HCT116 (cell line): ENCODE results near the gene TBC1D25. TPM values are rescaled to one million over a fixed set of nuclear protein-coding genes. Genes with fewer than 3 reads are reported as not detected.

Experiments
- ATAC-seq: fragments of 200-7000 bp; cut with Tn5 transposase; 2 replicates; pipeline ENCODE4 v1.9.1; 2020; ENCODE audit warnings: mild to moderate bottlenecking, moderate library complexity
- BruUV-seq: library from RNA; stranded (reverse); fragments of 400-500 nt; replicated peaks from 2 replicates; lab custom pipeline; 2021; lab: Mats Ljungman, UMichigan
- CTCF ChIA-PET: fragments of 300-600 bp; sonication (Branson Sonifier 250); formaldehyde crosslinking; loops from one replicate; lab custom pipeline; 2021; ENCODE audit warnings: antibody characterized with exemption; lab: Charles Lee
- POLR2A ChIA-PET: fragments of 300-600, 350-600 bp; sonication (Branson Sonifier 250); formaldehyde crosslinking; loops from one replicate; lab custom pipeline; 2021; ENCODE audit warnings: antibody characterized with exemption; lab: Charles Lee
- RAD21 ChIA-PET, 2 experiments: fragments of 300-600 bp; sonication (Branson Sonifier 250); formaldehyde crosslinking; loops; one replicate each; lab custom pipeline; 2023; ENCODE audit warnings: low total read pairs in 2 of 2; ENCODE audit not compliant: uncharacterized antibody in 2 of 2, unreplicated experiment in 2 of 2, low non-redundant PET in 1 of 2; lab: Charles Lee
- DNase-seq: peaks from one replicate; pipeline ENCODE4 v3.0.0-alpha.2; 2010; ENCODE audit warnings: low read depth, low spot score
- H2AFZ ChIP-seq: fragments of 200-600 bp; shearing (Covaris generic), sonication (generic); 2 replicates; pipeline ENCODE4 v1.6.1; 2017; ENCODE audit warnings: low read depth, mixed run types, mixed read lengths, antibody characterized with exemption, low read length; ENCODE audit not compliant: poor library complexity, severe bottlenecking
- H3K27ac ChIP-seq: 2 replicates; pipeline ENCODE4 v1.5.1; 2012; ENCODE audit warnings: low read depth, low read length
- H3K27me3 ChIP-seq: fragments of 200-600 bp; sonication (generic); 2 replicates; pipeline ENCODE4 v1.6.1; 2016; ENCODE audit warnings: mixed run types, low read length, mixed read lengths; ENCODE audit not compliant: insufficient read depth
- H3K36me3 ChIP-seq, 2 experiments: fragments of 200-500 bp in 1 of 2; fragments of 200-600 bp in 1 of 2; sonication (Bioruptor generic) in 1 of 2; sonication (generic) in 1 of 2; 2 replicates each; pipeline versions ENCODE4 v1.5.1 to v1.6.1; 2014 to 2016; ENCODE audit warnings: low read length in 2 of 2, inconsistent platforms in 1 of 2, mixed read lengths in 1 of 2, mixed run types in 1 of 2; ENCODE audit not compliant: insufficient read depth in 2 of 2, control insufficient read depth in 1 of 2
- H3K4me1 ChIP-seq, 2 experiments: fragments of 200-600 bp in 1 of 2; sonication (generic) in 1 of 2; 2 replicates each; pipeline versions ENCODE4 v1.5.1 to v1.6.1; 2012 to 2017; ENCODE audit warnings: low read length in 2 of 2, inconsistent platforms in 1 of 2, mild to moderate bottlenecking in 1 of 2, mixed read lengths in 1 of 2, mixed run types in 1 of 2, moderate library complexity in 1 of 2; ENCODE audit not compliant: insufficient read depth in 2 of 2, control insufficient read depth in 1 of 2
- H3K4me2 ChIP-seq: fragments of 200-600 bp; sonication (generic); 2 replicates; pipeline ENCODE4 v1.6.1; 2017; ENCODE audit warnings: mixed run types, low read length, mixed read lengths
- H3K4me3 ChIP-seq, 2 experiments: fragments of 200-600 bp in 1 of 2; sonication (generic) in 1 of 2; replicated peaks in 1 of 2; 2 replicates each; pipeline ENCODE4 v1.5.1; 2011 to 2016; ENCODE audit warnings: low read length in 2 of 2, control low read depth in 1 of 2, low read depth in 1 of 2, mild to moderate bottlenecking in 1 of 2, mixed read lengths in 1 of 2, mixed run types in 1 of 2
- H3K79me2 ChIP-seq: fragments of 200-600 bp; sonication (generic); 2 replicates; pipeline ENCODE4 v1.6.1; 2017; ENCODE audit warnings: mild to moderate bottlenecking, mixed run types, low read length, moderate library complexity, mixed read lengths; ENCODE audit not compliant: insufficient read depth
- H3K9ac ChIP-seq: fragments of 200-600 bp; sonication (generic); 2 replicates; pipeline ENCODE4 v1.6.1; 2016; ENCODE audit warnings: low read length, mixed read lengths
- H3K9me2 ChIP-seq: fragments of 200-600 bp; sonication (generic), shearing (Covaris generic); 2 replicates; pipeline ENCODE4 v1.6.1; 2017; ENCODE audit warnings: mixed run types, mild to moderate bottlenecking, moderate library complexity; ENCODE audit not compliant: insufficient read depth
- H3K9me3 ChIP-seq, 2 experiments: fragments of 200-500 bp in 1 of 2; fragments of 200-600 bp in 1 of 2; sonication (Bioruptor generic) in 1 of 2; sonication (generic) in 1 of 2; 2 replicates each; pipeline ENCODE4 v1.6.1; 2014 to 2017; ENCODE audit warnings: low read length in 2 of 2, mixed read lengths in 2 of 2, inconsistent platforms in 1 of 2, low read depth in 1 of 2, mild to moderate bottlenecking in 1 of 2, mixed run types in 1 of 2, moderate library complexity in 1 of 2; ENCODE audit not compliant: control insufficient read depth in 1 of 2, insufficient read depth in 1 of 2
- H4K20me1 ChIP-seq: fragments of 200-600 bp; sonication (generic), shearing (Covaris generic); 2 replicates; pipeline ENCODE4 v1.6.1; 2017; ENCODE audit warnings: mixed run types, mild to moderate bottlenecking, moderate library complexity; ENCODE audit not compliant: insufficient read depth
- CBX3 ChIP-seq: IDR thresholded peaks from 2 replicates; pipeline ENCODE4 v1.6.1; 2012; ENCODE audit warnings: low read depth
- EZH2 ChIP-seq: fragments of 200-600 bp; sonication (generic); IDR thresholded peaks from 2 replicates; pipeline ENCODE4 v1.6.1; 2017; ENCODE audit warnings: antibody characterized with exemption, mixed run types
- EZH2phosphoT487 ChIP-seq: fragments of 200-600 bp; IDR thresholded peaks from 2 replicates; pipeline ENCODE4 v1.6.1; 2018; ENCODE audit warnings: antibody characterized with exemption, borderline replicate concordance
- JUND ChIP-seq: IDR thresholded peaks from 2 replicates; pipeline ENCODE4 v1.6.1; 2012
- SP1 ChIP-seq: IDR thresholded peaks from 2 replicates; pipeline ENCODE4 v1.6.1; 2012; ENCODE audit warnings: low read depth
- YY1 ChIP-seq: IDR thresholded peaks from 2 replicates; pipeline ENCODE4 v1.6.1; 2011; ENCODE audit warnings: low read length, low read depth, moderate library complexity, mild to moderate bottlenecking; ENCODE audit not compliant: insufficient replicate concordance; ENCODE audit errors: extremely low read depth
- intact Hi-C: fragments of 100-400 bp; cut with micrococcal nuclease; formaldehyde crosslinking; loops from 2 replicates; pipeline ENCODE4 v1.10.0; 2022
- total RNA-seq: library from RNA; stranded (reverse); gene quantifications from one replicate; pipeline ENCODE4 v1.2.1, GENCODE V29; 2021; ENCODE audit not compliant: unreplicated experiment
- TF ChIP-seq, protein P1 (sequence below), 3 experiments: fragments of 200-600 bp in 1 of 3; sonication (generic) in 1 of 3; IDR thresholded peaks in 2 of 3; conservative IDR thresholded peaks in 1 of 3; 2 replicates each; pipeline ENCODE4 v1.5.1; 2012 to 2017; ENCODE audit warnings: low read depth in 2 of 3, low read length in 2 of 3, antibody characterized with exemption in 1 of 3, borderline replicate concordance in 1 of 3, control low read depth in 1 of 3, mild to moderate bottlenecking in 1 of 3, mixed read lengths in 1 of 3, mixed run types in 1 of 3, moderate library complexity in 1 of 3; ENCODE audit not compliant: insufficient read depth in 1 of 3
- TF ChIP-seq, protein P2 (sequence below): IDR thresholded peaks from 2 replicates; pipeline ENCODE4 v1.6.1; 2012
- TF ChIP-seq, protein P3 (sequence below): IDR thresholded peaks from 2 replicates; pipeline ENCODE4 v1.6.1; 2012
- TF ChIP-seq, protein P4 (sequence below): IDR thresholded peaks from 2 replicates; pipeline ENCODE4 v1.6.1; 2012; ENCODE audit warnings: low read depth

TBC1D25 gene
- total RNA-seq, 1 experiment from 2014 or later, result 10.5 TPM

DNA sequence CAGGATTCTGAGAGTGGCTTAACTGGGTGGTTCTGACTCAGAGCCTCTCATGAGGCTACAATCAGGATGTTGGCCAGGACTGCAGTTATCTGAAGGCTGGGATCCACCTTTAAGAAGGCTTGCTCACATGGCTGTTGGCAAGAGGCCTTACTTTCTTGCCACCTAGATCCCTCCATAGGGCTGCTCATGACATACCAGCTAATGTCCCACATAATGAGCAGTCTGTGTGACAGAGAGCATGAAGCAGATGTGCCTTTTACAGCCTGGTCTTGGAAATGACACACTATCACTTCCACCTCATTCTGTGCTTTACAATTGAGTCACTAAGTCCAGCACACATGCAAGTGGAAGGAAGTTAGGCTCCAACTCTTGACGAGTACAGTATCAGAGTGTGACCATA is 30.4 kb downstream of the TBC1D25 start (continued):
- TF ChIP-seq, protein P1, sequence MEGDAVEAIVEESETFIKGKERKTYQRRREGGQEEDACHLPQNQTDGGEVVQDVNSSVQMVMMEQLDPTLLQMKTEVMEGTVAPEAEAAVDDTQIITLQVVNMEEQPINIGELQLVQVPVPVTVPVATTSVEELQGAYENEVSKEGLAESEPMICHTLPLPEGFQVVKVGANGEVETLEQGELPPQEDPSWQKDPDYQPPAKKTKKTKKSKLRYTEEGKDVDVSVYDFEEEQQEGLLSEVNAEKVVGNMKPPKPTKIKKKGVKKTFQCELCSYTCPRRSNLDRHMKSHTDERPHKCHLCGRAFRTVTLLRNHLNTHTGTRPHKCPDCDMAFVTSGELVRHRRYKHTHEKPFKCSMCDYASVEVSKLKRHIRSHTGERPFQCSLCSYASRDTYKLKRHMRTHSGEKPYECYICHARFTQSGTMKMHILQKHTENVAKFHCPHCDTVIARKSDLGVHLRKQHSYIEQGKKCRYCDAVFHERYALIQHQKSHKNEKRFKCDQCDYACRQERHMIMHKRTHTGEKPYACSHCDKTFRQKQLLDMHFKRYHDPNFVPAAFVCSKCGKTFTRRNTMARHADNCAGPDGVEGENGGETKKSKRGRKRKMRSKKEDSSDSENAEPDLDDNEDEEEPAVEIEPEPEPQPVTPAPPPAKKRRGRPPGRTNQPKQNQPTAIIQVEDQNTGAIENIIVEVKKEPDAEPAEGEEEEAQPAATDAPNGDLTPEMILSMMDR (IDR thresholded peaks at IDR 0.05 in 2 of 3, conservative IDR thresholded peaks at IDR 0.05 in 1 of 3; ENCODE audit: borderline replicate concordance in 1 of 3, insufficient read depth in 1 of 3, low read depth in 2 of 3, low read length in 2 of 3), result no peak
- TF ChIP-seq, protein P2, sequence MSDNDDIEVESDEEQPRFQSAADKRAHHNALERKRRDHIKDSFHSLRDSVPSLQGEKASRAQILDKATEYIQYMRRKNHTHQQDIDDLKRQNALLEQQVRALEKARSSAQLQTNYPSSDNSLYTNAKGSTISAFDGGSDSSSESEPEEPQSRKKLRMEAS, result no peak
- no peak for TF ChIP-seq JUND

DNA sequence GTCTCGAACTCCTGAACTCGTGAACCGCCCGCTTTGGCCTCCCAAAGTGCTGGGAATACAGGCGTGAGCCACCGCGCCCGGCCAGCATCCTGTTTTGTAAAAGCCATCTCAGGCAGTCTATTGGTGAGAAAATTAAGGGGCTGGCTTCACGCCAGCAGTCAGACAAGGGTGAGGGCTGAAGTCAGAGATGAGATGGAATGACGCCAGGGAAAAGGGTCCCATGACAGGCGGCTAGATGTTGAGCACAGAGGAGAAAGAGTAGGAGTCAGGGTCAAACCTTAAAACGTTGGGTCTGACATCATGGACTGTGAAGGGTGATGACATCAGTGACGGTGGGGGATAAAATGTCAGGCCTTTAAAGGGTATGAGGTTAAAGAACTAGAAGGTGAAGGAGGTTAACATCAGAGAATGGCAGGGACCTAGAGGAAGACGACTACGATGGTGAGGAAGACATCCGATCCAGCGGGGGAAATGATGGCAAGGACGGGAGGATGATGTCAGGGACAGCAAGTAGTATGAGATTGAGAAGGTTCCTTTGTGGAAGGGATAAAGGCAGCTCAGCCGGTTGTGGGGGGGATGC is 34.3 kb downstream of the TBC1D25 start:
- POLR2A ChIA-PET, result interaction anchor here (1.0 to 1.7 kb wide), 2 partner anchors 22 to 34 kb away, joined by 4 to 6 read pairs; partner anchors contain the start of gene TBC1D25
- Histone ChIP-seq H3K4me3 (peak overlapping the region; percentile 84 to 90), H3K79me2 (peaks cover 27% of the 10 kb centered on the region), H3K9ac (peak overlapping the region; percentile 98), H2AFZ (no peak overlapping the region), H3K9me2 (no peaks in the 10 kb centered on the region), H3K4me1 (peaks cover 5 to 14% of the 10 kb centered on the region in 2 experiments), H4K20me1 (no peaks in the 10 kb centered on the region), H3K4me2 (peak overlapping the region; percentile 82), H3K9me3 (no peaks in the 10 kb centered on the region), H3K36me3 (peaks cover 22 to 33% of the 10 kb centered on the region in 2 experiments; a peak in 3 of 4 replicates), H3K27me3 (no peaks in the 10 kb centered on the region), H3K27ac (peak overlapping the region; percentile 95)
- ATAC-seq, result peak; percentile 18
- TSS peak; percentile 89 for BruUV-seq
- RAD21 ChIA-PET, result no interaction called here
- CTCF ChIA-PET, result no interaction called here
- no peak for DNase-seq
- TF ChIP-seq, protein P3, sequence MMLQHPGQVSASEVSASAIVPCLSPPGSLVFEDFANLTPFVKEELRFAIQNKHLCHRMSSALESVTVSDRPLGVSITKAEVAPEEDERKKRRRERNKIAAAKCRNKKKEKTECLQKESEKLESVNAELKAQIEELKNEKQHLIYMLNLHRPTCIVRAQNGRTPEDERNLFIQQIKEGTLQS, result no peak
- TF ChIP-seq, protein P4, sequence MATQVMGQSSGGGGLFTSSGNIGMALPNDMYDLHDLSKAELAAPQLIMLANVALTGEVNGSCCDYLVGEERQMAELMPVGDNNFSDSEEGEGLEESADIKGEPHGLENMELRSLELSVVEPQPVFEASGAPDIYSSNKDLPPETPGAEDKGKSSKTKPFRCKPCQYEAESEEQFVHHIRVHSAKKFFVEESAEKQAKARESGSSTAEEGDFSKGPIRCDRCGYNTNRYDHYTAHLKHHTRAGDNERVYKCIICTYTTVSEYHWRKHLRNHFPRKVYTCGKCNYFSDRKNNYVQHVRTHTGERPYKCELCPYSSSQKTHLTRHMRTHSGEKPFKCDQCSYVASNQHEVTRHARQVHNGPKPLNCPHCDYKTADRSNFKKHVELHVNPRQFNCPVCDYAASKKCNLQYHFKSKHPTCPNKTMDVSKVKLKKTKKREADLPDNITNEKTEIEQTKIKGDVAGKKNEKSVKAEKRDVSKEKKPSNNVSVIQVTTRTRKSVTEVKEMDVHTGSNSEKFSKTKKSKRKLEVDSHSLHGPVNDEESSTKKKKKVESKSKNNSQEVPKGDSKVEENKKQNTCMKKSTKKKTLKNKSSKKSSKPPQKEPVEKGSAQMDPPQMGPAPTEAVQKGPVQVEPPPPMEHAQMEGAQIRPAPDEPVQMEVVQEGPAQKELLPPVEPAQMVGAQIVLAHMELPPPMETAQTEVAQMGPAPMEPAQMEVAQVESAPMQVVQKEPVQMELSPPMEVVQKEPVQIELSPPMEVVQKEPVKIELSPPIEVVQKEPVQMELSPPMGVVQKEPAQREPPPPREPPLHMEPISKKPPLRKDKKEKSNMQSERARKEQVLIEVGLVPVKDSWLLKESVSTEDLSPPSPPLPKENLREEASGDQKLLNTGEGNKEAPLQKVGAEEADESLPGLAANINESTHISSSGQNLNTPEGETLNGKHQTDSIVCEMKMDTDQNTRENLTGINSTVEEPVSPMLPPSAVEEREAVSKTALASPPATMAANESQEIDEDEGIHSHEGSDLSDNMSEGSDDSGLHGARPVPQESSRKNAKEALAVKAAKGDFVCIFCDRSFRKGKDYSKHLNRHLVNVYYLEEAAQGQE, result no peak
- TF ChIP-seq CBX3, result no peak
- no peak for TF ChIP-seq SP1
- TF ChIP-seq YY1, result no peak
- TF ChIP-seq EZH2phosphoT487, result no peak
- no peak for TF ChIP-seq EZH2
- intact Hi-C loops, result loop anchor here (2.0 to 10.0 kb wide), 2 partner anchors 35 to 99 kb away; partner anchors contain the start of genes FTSJ1, SLC38A5 and TBC1D25
